ENCODE results near the gene MRGPRF.
A peak's percentile ranks its signal among the peaks of the same experiment; 100 is the strongest.

Gene MRGPRF

GRCh38 chr11:69050592-69051380 lies 37.7 kb upstream of the MRGPRF start:
- DNase-seq (ENCODE audit: low spot score) = no peak

GRCh38 chr11:69049490-69049867 lies 36.4 kb upstream of the MRGPRF start:
- no peak for DNase-seq (ENCODE audit: low spot score)

- DNase-seq (ENCODE audit: low spot score) = peak; percentile 96
Measured at GRCh38 chr11:69048694-69049489, 35.8 kb upstream of the MRGPRF start, which contains the start of gene TPCN2. TSS of gene TPCN2 (plus strand) at chr11:69048932. CDS start at chr11:69048998, 66 bp downstream.

GRCh38 chr11:69048031-69048693 lies 35.1 kb upstream of the MRGPRF start:
- DNase-seq (ENCODE audit: low spot score) = no peak

- peak; percentile 63 for DNase-seq (ENCODE audit: low spot score)
Measured at GRCh38 chr11:69044111-69045013, 31.3 kb upstream of the MRGPRF start.

GRCh38 chr11:69041516-69041915 lies 28.5 kb upstream of the MRGPRF start:
- no peak for DNase-seq (ENCODE audit: low spot score)

- no peak for DNase-seq (ENCODE audit: low spot score)
Measured at GRCh38 chr11:69040581-69041260, 27.7 kb upstream of the MRGPRF start.

- no peak for DNase-seq (ENCODE audit: low spot score)
Measured at GRCh38 chr11:69040051-69040450, 27.0 kb upstream of the MRGPRF start.

GRCh38 chr11:69039501-69039900 lies 26.5 kb upstream of the MRGPRF start:
- DNase-seq (ENCODE audit: low spot score) = no peak

GRCh38 chr11:69037544-69037943 lies 24.5 kb upstream of the MRGPRF start:
- no peak for DNase-seq (ENCODE audit: low spot score)

- no peak for DNase-seq (ENCODE audit: low spot score)
Measured at GRCh38 chr11:69037074-69037473, 24.0 kb upstream of the MRGPRF start.

- DNase-seq (ENCODE audit: low spot score) = no peak
Measured at GRCh38 chr11:69035946-69036340, 22.9 kb upstream of the MRGPRF start.

- DNase-seq (ENCODE audit: low spot score) = no peak
Measured at GRCh38 chr11:69035150-69035945, 22.3 kb upstream of the MRGPRF start.

GRCh38 chr11:69034123-69034867 lies 21.2 kb upstream of the MRGPRF start:
- no peak for DNase-seq (ENCODE audit: low spot score)

- DNase-seq (ENCODE audit: low spot score) = no peak
Measured at GRCh38 chr11:69033431-69033830, 20.4 kb upstream of the MRGPRF start.

- DNase-seq (ENCODE audit: low spot score) = no peak
Measured at GRCh38 chr11:69032833-69033232, 19.8 kb upstream of the MRGPRF start.

- DNase-seq (ENCODE audit: low spot score) = no peak
Measured at GRCh38 chr11:69030301-69030700, 17.3 kb upstream of the MRGPRF start.

GRCh38 chr11:69027704-69028372 lies 14.8 kb upstream of the MRGPRF start:
- no peak for DNase-seq (ENCODE audit: low spot score)

- DNase-seq (ENCODE audit: low spot score) = no peak
Measured at GRCh38 chr11:69024509-69024908, 11.5 kb upstream of the MRGPRF start.
